GM19395 (cell line): ENCODE results near the gene KRTAP4-6.
"Not testable (repeated sequence)": the region's sequence is repeated elsewhere in the genome, so short reads cannot be mapped to it uniquely, and the experiment has no call there.

ENCODE experiments used
- ATAC-seq: cut with Tn5 transposase; IDR thresholded peaks from one replicate; pipeline ENCODE4 v1.9.1; 2021; ENCODE audit warnings: mild to moderate bottlenecking, moderate library complexity; ENCODE audit not compliant: unreplicated experiment

KRTAP4-6 gene

GRCh38 chr17:41147531-41148204 lies 7.3 kb upstream of the KRTAP4-6 start:
- no peak for ATAC-seq

GRCh38 chr17:41145261-41145660 lies 4.9 kb upstream of the KRTAP4-6 start:
- no peak for ATAC-seq

GRCh38 chr17:41144846-41145245 lies 4.5 kb upstream of the KRTAP4-6 start:
- ATAC-seq, result no peak

- no peak for ATAC-seq
These were observed 1.0 kb upstream of the KRTAP4-6 start for GRCh38 chr17:41141361-41141760.

- ATAC-seq, result not testable (repeated sequence)
These were observed 479 bp downstream of the KRTAP4-6 start for GRCh38 chr17:41139865-41140264.

GRCh38 chr17:41133880-41134735 lies 6.2 kb downstream of the KRTAP4-6 start:
- no peak for ATAC-seq

GRCh38 chr17:41131979-41132378 lies 8.4 kb downstream of the KRTAP4-6 start:
- ATAC-seq, result no peak

- ATAC-seq, result no peak
These were observed 13.0 kb downstream of the KRTAP4-6 start for GRCh38 chr17:41127371-41127770.

GRCh38 chr17:41126412-41126811 lies 13.9 kb downstream of the KRTAP4-6 start:
- no peak for ATAC-seq

GRCh38 chr17:41125064-41125463 lies 15.3 kb downstream of the KRTAP4-6 start:
- no peak for ATAC-seq

GRCh38 chr17:41123991-41124371 lies 16.4 kb downstream of the KRTAP4-6 start, which contains the start of gene KRTAP4-12:
Gene KRTAP4-12 (minus strand): TSS chr17:41124182. CDS start chr17:41124122, 60 bp downstream.
- not testable (repeated sequence) for ATAC-seq

GRCh38 chr17:41123292-41123990 lies 16.9 kb downstream of the KRTAP4-6 start:
- ATAC-seq, result not testable (repeated sequence)

GRCh38 chr17:41121742-41122141 lies 18.6 kb downstream of the KRTAP4-6 start:
- ATAC-seq, result no peak

- not testable (repeated sequence) for ATAC-seq
These were observed 20.4 kb downstream of the KRTAP4-6 start for GRCh38 chr17:41119696-41120690.

GRCh38 chr17:41118721-41119120 lies 21.6 kb downstream of the KRTAP4-6 start:
- no peak for ATAC-seq

GRCh38 chr17:41117846-41118386 lies 22.4 kb downstream of the KRTAP4-6 start, which contains the start of gene KRTAP4-11:
Gene KRTAP4-11 (minus strand): TSS chr17:41118373. CDS start chr17:41118315, 58 bp downstream.
- not testable (repeated sequence) for ATAC-seq

GRCh38 chr17:41116297-41116696 lies 24.0 kb downstream of the KRTAP4-6 start:
- no peak for ATAC-seq

GRCh38 chr17:41111151-41111885 lies 29.0 kb downstream of the KRTAP4-6 start:
- no peak for ATAC-seq
